Measurements from ENCODE around the gene MYO9B.
"Not testable (repeated sequence)": the region's sequence is repeated elsewhere in the genome, so short reads cannot be mapped to it uniquely, and the experiment has no call there.

The MYO9B gene

DNA sequence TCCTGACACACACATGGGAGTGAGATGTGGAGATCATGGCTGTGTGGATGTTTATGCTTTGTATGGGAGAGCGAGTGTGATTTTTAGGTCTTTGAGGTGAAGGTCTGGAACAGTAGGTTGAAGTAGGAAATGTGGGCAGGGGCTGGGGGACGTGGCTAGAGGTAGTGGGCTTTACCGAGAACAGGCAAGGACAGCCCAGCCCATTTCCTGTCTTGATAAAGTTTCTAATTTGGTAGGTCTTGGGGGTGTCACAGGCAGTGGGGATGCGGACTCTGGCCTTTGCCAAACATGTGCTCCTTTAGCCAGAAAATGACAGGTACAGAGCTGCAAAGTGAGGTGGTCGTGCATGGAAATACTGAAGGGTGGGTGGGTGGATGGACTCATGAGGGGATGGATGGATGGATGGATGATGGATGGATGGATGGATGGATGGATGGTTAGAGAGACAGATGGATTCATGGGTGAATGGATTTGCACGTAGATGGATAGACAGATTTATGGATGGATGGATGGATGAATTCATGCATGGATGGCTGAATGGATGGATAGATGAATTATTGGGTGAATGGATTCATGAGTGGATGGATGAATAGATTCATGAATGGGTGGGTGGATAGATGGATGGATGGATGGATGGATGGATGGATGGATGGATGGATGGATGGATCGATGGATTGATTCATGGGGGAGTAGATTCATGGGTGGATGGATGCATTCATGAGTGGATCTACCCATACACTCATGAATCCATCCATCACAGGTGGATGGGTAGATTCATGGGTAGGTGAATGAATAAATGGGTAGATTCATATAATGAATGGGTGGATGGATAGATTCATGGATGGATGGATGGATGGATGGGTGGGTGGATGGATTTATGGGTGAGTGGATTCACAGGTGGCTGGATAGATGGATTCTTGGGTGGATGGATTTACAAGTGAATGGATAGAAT lies 70.2 kb downstream of the MYO9B start:
- no peak for DNase-seq (ENCODE audit: low read depth in 3 of 3, low spot score in 1 of 3)

DNA sequence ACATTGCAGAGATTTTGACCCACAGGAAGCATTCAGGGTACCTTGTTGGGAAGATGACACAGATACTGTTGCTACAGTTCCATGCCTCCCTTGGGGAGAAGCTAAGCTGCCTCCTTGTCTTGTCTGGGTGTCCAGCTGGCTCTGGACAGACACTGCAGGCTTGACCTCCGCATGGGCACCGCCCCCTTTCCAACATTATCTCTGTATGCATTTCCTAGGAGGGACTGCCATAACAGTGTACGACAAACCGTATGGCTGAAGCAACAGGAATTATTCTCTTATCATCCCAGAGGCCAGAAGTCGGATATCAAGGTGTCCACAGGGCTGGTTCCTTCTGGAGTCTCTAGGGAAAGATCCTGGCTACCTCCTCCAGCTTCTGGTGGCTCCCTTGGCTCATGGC lies 72.6 kb downstream of the MYO9B start:
- DNase-seq (ENCODE audit: low read depth in 3 of 3, low spot score in 1 of 3): no peak

DNA sequence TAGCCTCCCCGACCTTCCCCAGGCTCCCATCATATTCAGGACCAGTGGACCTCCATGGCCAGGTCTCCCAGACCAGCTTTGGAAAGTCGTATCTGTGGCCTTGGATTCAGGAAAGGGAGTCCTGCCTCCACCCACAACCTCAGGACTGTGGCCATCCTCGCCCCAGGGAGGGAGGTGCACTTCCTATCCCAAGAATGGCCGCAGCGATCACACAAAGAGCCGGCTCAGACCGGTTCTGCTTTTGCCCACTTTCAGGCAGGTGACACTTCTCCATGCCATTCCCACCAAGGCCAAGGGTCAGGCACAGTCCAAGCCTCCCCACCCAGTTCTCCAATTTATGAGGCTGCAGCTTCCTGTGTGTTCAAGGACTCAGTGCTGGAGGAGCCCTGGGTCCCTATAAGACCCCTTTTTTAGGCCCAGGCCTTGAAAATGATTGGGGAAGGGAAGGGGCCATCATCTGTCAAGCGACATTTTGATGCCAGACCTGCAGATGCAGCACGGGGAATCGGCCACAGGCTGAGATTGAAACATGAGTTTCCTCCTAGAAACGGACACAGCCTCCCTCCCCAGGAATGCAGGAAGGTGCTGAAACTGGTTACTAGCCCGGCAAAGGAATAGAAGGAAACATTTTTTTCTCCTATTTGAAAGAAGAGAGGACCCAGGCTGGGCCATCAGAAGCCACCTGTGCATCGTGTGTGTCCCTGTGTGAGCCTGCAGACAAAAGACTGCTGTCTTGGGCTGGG lies 74.0 kb downstream of the MYO9B start:
- DNase-seq (ENCODE audit: low read depth in 3 of 3, low spot score in 1 of 3): no peak

DNA sequence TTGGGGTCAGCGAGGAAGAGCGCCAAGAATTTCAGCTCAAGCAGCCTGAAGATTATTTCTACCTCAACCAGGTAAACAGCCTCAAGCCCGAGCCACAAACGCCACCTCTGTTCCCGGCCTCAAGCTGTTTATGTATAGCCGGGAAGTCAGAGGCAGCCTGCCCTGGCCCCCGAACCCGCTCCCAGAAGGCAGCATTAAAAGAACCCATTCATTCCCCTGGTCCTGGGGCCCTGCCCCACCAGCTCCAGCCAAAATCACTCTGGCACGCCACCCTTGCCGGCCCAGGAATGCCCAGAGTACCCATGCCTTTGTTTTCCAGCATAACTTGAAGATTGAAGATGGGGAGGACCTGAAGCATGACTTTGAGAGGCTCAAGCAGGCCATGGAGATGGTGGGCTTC lies 78.4 kb downstream of the MYO9B start:
- no peak for DNase-seq (ENCODE audit: low read depth in 3 of 3, low spot score in 1 of 3)

DNA sequence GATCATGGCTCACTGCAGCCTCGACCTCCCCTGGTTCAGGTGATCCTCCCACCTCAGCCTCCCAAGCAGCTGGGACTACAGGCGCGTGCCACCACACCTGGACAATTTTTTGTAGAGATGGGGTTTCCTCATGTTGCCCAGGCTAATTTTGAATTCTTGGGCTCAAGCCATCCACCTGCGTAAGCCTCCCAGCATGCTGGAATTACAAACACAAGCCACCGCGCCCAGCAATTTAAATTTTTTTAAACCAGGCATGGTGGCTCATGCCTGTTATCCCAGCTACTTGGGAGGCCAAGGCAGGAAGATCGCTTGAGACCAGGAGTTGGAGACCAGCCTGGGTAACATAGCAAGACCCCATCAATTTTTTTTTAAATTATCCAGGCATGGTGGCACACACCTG lies 79.7 kb downstream of the MYO9B start:
- no peak for DNase-seq (ENCODE audit: low read depth in 3 of 3, low spot score in 1 of 3)

DNA sequence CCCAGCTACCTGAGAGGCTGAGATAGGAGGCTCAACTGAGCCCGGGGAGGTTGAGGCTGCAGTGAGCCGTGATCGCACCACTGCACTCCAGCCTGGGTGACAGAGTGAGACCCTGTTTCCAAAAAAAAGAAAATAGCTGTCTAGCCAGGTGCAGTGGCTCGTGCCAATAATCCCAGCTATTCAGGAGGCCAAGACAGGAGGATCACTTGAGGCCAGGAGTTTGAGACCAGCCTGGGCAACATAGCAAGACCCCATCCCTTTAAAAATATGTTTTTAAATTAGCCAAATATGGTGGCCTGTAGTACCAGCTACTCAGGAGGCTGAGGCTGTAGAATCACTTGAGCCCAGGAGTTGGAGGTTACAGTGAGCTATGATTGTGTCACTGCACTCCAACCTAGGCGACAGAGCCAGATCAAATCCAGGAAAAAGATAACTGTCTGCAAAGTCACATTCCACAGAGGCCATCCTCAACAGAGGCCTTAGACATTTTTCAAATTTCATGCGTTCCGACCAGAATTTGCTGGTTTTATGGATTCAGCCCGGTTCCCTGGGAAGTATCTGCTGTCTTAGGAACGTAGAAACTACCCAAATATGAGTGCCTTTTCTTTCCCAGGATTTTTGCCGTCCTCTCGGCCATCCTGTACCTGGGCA lies 80.8 kb downstream of the MYO9B start:
- no peak for DNase-seq (ENCODE audit: low read depth in 3 of 3, low spot score in 1 of 3)

DNA sequence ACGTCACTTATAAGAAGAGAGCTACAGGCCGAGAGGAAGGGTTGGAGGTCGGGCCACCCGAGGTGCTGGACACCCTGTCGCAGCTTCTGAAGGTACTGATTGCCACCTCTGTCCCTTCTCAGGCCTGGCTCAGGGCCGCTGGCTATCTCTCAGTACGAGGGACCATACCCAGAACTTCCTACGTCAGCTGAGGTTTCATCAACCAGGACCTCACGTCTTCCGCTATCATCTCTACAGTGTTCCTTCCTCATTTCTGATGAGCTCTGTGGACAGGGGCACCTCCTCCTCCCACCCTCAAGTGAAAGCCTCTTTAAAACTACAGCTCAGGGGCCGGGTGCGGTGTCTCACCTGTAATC lies 81.3 kb downstream of the MYO9B start:
- no peak for DNase-seq (ENCODE audit: low read depth in 3 of 3, low spot score in 1 of 3)

DNA sequence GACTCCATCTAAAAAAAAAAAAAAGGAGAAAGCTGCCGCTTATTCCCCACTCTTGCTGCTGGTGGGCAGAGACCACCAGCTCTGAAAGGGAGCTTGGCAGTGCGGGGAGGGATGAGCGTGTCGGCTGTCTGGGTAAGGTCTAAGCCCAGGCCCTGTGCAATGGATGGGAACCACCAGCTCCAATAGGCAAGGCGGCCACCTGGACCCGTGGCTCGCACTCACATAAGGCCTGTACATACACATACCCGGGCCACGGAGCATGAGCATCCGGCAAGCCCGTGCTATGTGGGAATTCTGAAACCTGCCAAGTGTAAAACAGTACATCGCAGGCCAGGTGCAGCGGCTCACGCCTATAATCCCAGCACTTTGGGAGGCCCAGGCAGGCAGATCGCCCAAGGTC lies 83.0 kb downstream of the MYO9B start:
- DNase-seq (ENCODE audit: low read depth in 3 of 3, low spot score in 1 of 3): no peak

DNA sequence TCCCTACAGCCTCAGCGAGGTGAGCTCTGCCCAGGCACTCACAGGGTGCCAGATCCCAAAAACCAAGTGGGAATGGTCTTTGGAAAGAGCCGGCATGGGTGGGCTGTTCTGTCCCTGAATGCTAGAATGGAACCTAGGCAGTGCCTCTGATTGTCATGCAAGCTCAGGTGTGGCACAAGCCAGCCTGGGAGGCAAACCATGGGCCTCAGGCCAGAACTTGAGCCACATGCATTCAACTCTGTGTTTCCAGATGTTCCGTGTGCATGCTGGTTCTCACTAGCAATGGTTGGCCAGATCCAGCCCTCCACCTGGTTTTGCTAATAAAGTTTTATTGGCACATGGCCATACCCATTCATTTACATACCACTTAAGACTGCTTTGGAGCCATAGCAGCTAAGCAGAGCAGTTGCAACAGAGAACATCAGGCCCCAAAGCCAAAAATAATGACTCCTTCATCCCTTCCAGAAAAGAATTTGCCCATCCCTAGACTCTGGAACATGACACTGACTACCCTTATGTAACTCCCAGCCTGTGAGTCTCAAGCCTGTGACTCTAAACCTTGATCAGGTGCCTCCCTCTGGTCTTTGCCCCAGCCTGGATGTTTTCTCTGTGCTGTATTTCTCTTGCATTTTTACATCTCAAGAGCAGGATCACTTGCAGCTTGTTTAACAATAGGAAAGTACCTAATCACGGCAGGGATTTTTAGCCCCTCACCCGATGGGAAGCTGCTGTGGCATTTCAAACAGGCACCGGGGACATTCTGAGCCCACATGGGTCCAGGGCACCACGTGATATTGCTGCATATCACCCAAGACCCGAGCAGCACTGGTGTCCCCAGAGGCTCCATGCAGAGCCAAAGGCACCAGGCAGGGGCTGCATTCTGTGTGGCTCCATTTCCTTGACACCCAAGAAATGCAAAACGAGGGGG lies 84.2 kb downstream of the MYO9B start:
- no peak for DNase-seq (ENCODE audit: low read depth in 3 of 3, low spot score in 1 of 3)

DNA sequence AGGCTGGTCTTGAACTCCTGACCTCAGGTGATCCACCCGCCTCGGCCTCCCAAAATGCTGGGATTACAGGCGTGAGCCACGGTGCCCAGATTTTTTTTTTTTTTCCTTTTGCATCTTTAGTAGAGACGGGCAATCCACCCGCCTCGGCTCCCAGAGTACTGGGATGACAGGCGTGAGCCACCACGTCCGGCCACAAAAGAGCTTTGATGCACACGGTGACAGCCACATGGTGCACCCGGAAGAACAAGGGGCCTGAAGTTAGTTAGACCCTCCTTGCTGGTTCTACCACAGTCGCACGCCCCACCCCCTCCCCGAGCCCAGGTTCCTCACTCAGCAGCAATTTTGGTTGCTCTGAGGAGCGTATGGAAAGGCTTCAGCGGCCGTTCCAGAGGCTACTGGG lies 85.3 kb downstream of the MYO9B start:
- no peak for DNase-seq (ENCODE audit: low read depth in 3 of 3, low spot score in 1 of 3)

DNA sequence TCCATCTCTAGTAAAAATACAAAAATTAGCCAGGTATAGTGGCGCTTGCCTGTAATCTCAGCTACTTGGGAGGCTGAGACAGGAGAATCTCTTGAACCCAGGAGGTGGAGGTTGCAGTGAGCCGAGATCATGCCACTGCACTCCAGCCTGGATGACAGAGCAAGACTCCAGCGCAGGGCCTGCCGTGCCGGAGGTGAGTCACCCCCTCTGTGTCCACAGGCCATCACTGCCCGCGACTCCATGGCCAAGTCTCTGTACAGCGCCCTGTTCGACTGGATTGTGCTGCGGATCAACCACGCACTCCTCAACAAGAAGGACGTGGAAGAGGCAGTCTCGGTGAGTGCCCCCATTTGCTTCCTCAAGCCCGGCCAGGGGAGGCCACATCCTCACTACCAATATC lies 86.6 kb downstream of the MYO9B start:
- DNase-seq (ENCODE audit: low read depth in 3 of 3, low spot score in 1 of 3): not testable (repeated sequence)

DNA sequence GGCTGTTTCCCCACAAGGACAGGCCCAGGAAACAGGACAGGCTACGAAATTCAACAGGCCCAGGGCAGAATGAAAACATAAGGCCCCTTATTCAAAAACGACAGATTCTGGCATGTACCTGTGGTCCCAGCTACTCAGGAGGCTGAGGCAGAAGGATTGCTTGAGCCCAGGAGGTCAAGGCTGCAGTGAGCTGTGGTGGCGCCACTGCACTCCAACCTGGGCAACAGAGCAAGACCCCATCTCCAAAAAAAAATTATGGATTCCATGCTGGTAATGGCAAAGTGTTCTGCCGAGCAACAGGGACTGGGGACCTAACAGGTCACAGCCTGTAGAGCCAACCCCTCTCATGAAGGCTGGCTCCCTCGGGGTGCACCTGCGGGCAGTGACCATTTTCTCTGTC lies 87.0 kb downstream of the MYO9B start:
- DNase-seq (ENCODE audit: low read depth in 3 of 3, low spot score in 1 of 3): no peak

DNA sequence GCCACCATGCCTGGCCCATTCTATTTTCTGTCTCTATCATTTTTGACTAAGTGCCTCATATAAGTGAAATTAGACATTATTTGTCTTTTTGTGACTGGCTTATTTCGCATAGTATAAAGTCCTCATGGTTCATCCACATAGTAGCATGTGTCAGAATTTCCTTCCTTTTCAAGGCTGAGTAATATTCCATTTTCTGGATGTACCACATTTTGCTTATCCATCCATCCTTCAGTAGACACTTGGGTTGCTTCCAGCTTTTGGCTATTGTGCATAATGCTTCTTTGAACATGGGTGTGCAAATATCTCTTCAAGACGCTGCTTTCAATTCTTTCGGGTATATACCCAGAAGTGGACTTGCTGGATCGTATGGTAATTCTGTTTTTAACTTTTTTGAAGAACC lies 88.1 kb downstream of the MYO9B start:
- DNase-seq (ENCODE audit: low read depth in 3 of 3, low spot score in 1 of 3): no peak

DNA sequence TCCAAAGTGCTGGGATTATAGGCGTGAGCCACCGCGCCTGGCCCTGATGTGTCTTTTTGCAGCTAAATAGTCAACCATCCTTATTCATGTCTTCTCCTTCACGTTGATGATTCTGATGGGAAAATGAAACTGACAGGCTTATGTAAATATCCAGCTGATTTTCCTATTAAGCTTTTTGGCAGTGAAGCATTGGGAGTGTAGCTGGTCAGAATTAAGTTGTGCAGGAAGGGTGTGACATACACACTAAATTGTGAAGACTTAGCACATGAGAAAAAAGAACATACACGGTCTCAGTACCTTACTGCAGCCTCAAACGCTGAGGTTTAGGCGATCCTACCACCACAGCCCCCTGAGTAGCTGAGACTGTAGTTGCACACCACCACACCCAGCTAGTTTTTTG lies 89.1 kb downstream of the MYO9B start:
- DNase-seq (ENCODE audit: low read depth in 3 of 3, low spot score in 1 of 3): no peak

DNA sequence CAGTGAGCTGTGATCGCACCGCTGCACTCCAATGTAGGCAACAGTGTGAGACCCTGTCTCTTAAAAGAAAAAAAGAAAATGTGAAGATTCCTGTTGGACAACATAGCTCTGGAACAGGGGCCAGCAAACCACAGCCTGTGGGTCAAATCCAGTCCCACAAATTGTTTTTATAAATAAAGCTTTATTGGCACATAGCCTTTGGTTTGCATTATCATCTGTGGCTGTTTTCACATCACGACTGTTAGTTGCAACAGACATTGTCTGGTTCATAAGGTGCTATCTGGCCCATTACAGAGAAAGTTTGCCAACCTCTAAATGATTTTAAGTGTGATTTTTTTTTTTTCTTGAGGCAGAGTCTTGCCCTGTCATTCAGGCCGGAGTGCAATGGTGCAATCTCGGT lies 90.1 kb downstream of the MYO9B start:
- no peak for DNase-seq (ENCODE audit: low read depth in 3 of 3, low spot score in 1 of 3)

DNA sequence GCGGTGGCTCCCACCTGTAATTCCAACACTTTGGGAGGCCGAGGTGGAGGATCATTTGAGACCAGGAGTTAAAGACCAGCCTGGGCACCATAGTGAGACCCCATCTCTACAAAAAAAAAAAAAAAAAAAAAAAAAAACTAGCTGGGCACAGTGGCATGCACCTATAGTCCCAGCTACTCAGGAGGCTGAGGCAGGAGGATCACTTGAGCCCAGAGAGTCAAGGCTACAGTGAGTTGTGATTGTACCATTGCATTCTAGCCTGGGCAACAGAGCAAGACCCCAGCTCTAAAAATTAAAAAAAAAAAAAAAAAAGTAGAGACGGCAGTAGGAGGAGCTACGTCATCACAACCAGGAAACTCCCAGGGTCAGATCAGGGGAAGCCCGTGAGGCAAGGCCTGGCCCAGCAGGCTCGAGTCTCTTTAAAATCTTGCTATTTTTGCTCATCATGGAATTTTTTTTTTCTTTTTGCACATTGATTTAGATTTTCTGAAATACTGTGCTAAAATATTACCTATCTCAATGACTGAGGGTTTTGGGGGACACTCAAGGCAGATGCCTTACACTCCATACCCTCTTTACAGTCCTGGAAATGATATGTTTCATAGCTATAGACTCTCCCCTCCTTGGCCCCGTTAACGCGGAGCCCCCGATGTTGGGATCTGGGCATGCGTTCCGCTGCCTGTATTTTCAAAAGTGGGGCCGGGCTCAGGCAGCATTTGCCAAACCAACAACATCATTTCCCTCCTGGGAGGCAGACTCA lies 95.1 kb downstream of the MYO9B start:
- DNase-seq (ENCODE audit: low read depth in 3 of 3, low spot score in 1 of 3): no peak

DNA sequence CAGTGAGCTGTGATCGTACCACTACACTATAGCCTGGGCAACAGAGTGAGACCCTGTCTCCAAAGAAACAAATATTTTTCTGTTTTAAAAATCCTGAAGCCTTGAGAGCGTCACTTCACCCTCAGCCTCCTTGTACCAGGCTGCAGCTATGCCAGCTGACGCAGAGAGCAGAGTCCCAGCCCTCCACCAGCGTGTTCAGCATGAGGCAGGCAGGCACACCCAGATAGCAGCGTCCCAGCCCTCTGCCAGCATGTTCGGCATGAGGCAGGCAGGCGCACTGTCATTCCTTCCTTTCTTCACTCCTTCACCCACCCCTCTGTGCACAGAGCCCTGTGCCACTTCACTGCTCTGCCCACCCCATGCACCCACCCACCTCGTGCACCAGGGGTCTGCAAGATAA lies 96.3 kb downstream of the MYO9B start:
- no peak for DNase-seq (ENCODE audit: low read depth in 3 of 3, low spot score in 1 of 3)

DNA sequence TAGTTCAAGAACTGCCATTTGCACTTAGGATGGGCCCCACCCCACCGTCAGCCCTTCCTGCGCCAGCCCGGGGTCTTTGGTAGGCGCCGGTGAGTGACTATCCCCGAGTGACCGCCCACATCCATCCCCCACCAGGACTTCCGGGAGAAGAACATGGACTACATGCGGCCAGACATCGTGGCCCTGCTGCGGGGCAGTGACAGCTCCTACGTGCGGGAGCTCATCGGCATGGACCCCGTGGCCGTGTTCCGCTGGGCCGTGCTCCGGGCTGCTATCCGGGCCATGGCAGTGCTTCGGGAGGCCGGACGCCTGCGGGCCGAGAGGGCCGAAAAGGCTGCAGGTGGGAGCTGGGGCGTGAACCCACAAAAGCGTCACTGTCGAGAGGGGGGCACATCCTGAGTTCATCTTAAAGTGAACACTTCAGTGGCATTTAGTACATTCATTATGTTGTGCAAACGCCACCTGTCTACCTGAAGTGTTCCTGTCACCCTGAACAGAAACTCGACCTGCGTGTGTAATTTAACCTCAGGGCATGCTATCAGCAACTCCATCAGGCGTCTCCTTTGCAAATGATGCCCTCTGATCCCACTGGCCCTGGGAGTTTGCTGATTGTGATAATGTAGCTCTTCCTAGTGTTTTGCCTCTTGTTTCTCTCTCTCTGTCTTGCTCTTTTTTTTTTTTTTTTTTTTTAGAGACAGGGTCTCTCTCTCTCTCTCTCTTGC lies 97.2 kb downstream of the MYO9B start:
- DNase-seq (ENCODE audit: low read depth in 3 of 3, low spot score in 1 of 3): no peak

DNA sequence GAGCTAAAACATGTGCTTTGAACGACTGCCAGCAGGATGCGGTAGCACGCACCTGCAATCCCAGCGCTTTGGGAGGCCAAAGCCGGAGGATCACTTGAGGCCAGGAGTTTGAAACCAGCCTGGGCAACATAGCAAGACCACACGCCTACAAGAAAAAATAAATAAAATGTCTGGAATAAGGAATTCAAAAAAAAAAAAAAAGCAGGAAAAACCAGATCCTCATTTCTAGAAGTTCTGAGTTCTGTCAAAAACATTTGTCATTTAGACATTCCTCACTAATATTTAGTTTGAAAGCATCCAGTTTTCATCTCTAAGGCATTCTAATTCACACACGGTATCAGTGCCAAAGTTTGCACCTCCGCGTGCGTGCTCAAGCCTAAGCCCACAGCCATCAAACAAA lies 102.7 kb downstream of the MYO9B start:
- no peak for DNase-seq (ENCODE audit: low read depth in 3 of 3, low spot score in 1 of 3)
